AG10803 (cell line): ENCODE results near the gene ATP5F1B.

Source experiments
- DNase-seq: peaks from one replicate; pipeline ENCODE4 v3.0.0; 2010; ENCODE audit warnings: low read depth
- H3K4me3 ChIP-seq: 2 replicates; pipeline ENCODE4 v1.5.1; 2011; ENCODE audit warnings: mild to moderate bottlenecking, low read length, control low read depth
- CTCF ChIP-seq: conservative IDR thresholded peaks from 2 replicates; pipeline ENCODE4 v1.5.1; 2011; ENCODE audit warnings: mild to moderate bottlenecking, low read length, control low read depth, inconsistent platforms

Gene ATP5F1B

GRCh38 chr12:56628671-56629458 is 16.9 kb downstream of the ATP5F1B start:
- peak; percentile 75 for DNase-seq
- TF ChIP-seq CTCF = no peak
- H3K4me3 ChIP-seq = peak overlapping the region; percentile 94

DNA sequence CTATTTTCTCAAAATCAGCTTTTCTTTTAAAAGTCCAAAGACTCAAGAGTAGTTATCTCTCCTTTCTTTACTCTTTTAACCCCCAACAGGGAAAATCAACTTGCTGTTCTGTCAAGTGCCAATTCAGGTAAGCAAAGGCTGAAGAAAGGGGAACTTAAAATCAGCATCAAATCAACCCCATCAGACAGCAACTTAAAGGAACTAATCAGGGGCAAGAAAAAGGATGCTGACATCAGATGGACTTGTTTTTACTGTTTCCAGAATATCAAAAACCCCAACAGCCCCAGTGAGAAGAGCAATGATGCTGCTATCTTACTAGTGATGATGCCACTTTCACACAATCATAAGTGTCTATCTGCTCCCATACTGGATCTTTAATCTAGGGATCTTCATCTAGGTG is 19.1 kb downstream of the ATP5F1B start:
- no peak overlapping the region for H3K4me3 ChIP-seq
- TF ChIP-seq CTCF = no peak
- DNase-seq = no peak

GRCh38 chr12:56622535-56622934 is 23.2 kb downstream of the ATP5F1B start:
- no peak for DNase-seq
- TF ChIP-seq CTCF = no peak
- no peak overlapping the region for H3K4me3 ChIP-seq

GRCh38 chr12:56616925-56617324 is 28.9 kb downstream of the ATP5F1B start:
- no peak overlapping the region for H3K4me3 ChIP-seq
- DNase-seq = no peak
- no peak for TF ChIP-seq CTCF

DNA sequence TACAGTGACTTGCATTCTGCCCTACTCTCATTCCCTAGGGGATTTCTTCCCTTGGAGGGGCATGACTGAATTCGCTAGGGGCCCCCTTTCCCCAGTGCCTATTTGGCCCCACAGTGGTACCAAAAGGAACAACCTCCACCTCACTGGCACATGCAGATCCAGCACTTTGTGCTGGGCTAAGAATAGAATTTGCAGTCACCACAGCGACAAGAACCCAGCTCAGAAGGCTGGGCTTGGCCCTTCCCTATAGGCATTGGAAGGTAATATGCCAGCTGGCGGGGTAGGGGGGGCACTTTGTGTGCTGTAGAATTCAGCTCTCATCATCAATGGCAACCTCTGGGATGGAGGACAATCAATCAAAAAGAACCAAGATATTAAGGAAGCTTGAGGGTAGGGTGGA is 29.5 kb downstream of the ATP5F1B start:
- no peak for DNase-seq
- no peak overlapping the region for H3K4me3 ChIP-seq

DNA sequence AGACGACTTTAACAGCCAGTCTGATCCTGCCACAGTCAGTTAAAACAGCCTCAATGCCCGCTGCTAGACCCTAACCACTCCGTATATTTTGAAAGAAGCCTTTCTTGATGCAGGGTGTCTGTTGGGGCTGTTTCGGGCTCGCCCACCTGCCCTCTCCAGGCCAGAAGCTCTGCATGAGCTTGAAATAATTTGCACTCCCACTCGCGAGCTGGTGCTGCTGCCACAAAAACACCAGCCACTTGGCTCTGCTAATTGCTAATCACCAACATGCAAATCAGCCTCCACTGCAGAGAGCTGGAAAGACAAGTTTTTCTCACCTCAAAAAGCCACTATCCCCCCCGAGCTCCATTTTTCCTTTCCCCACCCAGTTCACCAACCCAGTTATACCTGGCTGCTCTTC is 31.2 kb downstream of the ATP5F1B start:
- TF ChIP-seq CTCF = no peak
- DNase-seq = no peak
- H3K4me3 ChIP-seq = no peak overlapping the region

More for the DNA sequence above, 29.5 kb downstream of the ATP5F1B start:
- no peak for TF ChIP-seq CTCF

- no peak for DNase-seq
- no peak for TF ChIP-seq CTCF
- no peak overlapping the region for H3K4me3 ChIP-seq
Measured at GRCh38 chr12:56604355-56604754, 41.4 kb downstream of the ATP5F1B start.
